HepG2 (cell line): ENCODE results near the gene ENTREP1. TPM values are rescaled to one million over a fixed set of nuclear protein-coding genes. Genes with fewer than 3 reads are reported as not detected.

Experiments
- ATAC-seq: fragments of 200-7000 bp; cut with Tn5 transposase; 3 replicates; pipeline ENCODE4 v1.9.1; 2020; ENCODE audit warnings: mild to moderate bottlenecking, moderate library complexity
- BruUV-seq: library from RNA; stranded (reverse); fragments of 400-500 nt; replicated peaks from 2 replicates; lab custom pipeline; 2021; lab: Mats Ljungman, UMichigan
- CTCF ChIA-PET: fragments of 300-600 bp; formaldehyde crosslinking; extraction: SDS; loops from one replicate; lab custom pipeline; 2021; ENCODE audit warnings: low total read pairs, inconsistent platforms, low intra/inter-chr PET ratio; lab: Yijun Ruan, JAX
- POLR2A ChIA-PET: fragments of 350-600 bp; sonication (Branson Sonifier 250); formaldehyde crosslinking; loops from one replicate; lab custom pipeline; 2020; ENCODE audit warnings: antibody characterized with exemption, inconsistent platforms; lab: Yijun Ruan, JAX
- DNase-seq: peaks from one replicate; pipeline ENCODE4 v3.0.0-alpha.2; 2015; ENCODE audit warnings: low spot score
- FAIRE-seq: peaks from 3 replicates; lab custom pipeline; 2011; peaks lifted over from hg19 to GRCh38; lab: Jason Lieb, UNC
- H2AFZ ChIP-seq: one replicate; pipeline ENCODE4 v1.6.1; 2011; ENCODE audit warnings: low read length, inconsistent platforms
- H3K27ac ChIP-seq: fragments of 300-600 bp; 3 replicates; pipeline ENCODE4 v1.8.0; 2011; ENCODE audit warnings: mixed run types, mild to moderate bottlenecking, mixed read lengths, low read length, inconsistent platforms; ENCODE audit not compliant: insufficient read depth; ENCODE audit errors: extremely low read length
- H3K27me3 ChIP-seq, 2 experiments: fragments of 200-600 bp in 1 of 2; 2 replicates in 1 of 2; 3 replicates in 1 of 2; pipeline versions ENCODE4 v1.6.0 to v1.8.0; 2011; ENCODE audit warnings: low read length in 2 of 2, mild to moderate bottlenecking in 2 of 2, moderate library complexity in 2 of 2, inconsistent platforms in 1 of 2; ENCODE audit not compliant: insufficient read depth in 2 of 2, control insufficient read depth in 1 of 2
- H3K36me3 ChIP-seq, 2 experiments: fragments of 200-600 bp in 1 of 2; replicated peaks in 1 of 2; 2 replicates in 1 of 2; 3 replicates in 1 of 2; pipeline versions ENCODE4 v1.5.1 to v1.8.0; 2011; ENCODE audit warnings: low read length in 2 of 2, inconsistent platforms in 1 of 2; ENCODE audit not compliant: insufficient read depth in 2 of 2, control insufficient read depth in 1 of 2
- H3K4me1 ChIP-seq: 2 replicates; pipeline ENCODE4 v1.5.1; 2012; ENCODE audit warnings: low read length, inconsistent platforms; ENCODE audit not compliant: insufficient read depth
- H3K4me2 ChIP-seq: 2 replicates; pipeline ENCODE4 v1.6.0; 2011; ENCODE audit warnings: low read depth, low read length, inconsistent platforms
- H3K4me3 ChIP-seq, 3 experiments: fragments of 200-600 bp in 1 of 3; sonication (generic), shearing (Covaris generic) in 1 of 3; replicated peaks in 1 of 3; 2 replicates each; pipeline ENCODE4 v1.5.1; 2011 to 2016; ENCODE audit warnings: low read length in 3 of 3, inconsistent platforms in 2 of 3, low read depth in 2 of 3, mild to moderate bottlenecking in 2 of 3, control low read depth in 1 of 3, mixed read lengths in 1 of 3; ENCODE audit not compliant: insufficient read depth in 1 of 3
- H3K79me2 ChIP-seq: one replicate; pipeline ENCODE4 v1.6.1; 2011; ENCODE audit warnings: low read length, inconsistent platforms; ENCODE audit not compliant: insufficient read depth
- H3K9ac ChIP-seq: 2 replicates; pipeline ENCODE4 v1.6.0; 2011; ENCODE audit warnings: mild to moderate bottlenecking, low read depth, low read length, inconsistent platforms; ENCODE audit not compliant: insufficient read depth
- H3K9me3 ChIP-seq: 2 replicates; pipeline ENCODE4 v1.5.1; 2012; ENCODE audit warnings: mild to moderate bottlenecking, low read length
- H4K20me1 ChIP-seq: 2 replicates; pipeline ENCODE4 v1.6.0; 2011; ENCODE audit warnings: inconsistent platforms, mild to moderate bottlenecking, low read length, moderate library complexity; ENCODE audit not compliant: insufficient read depth
- CBX2 ChIP-seq, 2 experiments: fragments of 200-600 bp in 1 of 2; sonication (generic); formaldehyde crosslinking in 1 of 2; IDR thresholded peaks; 2 replicates each; pipeline versions ENCODE4 v1.7.0 to v1.8.1; 2018 to 2022; ENCODE audit warnings: low read depth in 2 of 2, low read length in 1 of 2, mild to moderate bottlenecking in 1 of 2, missing genetic modification reagents in 1 of 2
- EZH2 ChIP-seq: conservative IDR thresholded peaks from 2 replicates; pipeline ENCODE4 v1.6.1; 2012; ENCODE audit warnings: mild to moderate bottlenecking, low read depth, low read length, moderate library complexity
- NCOA1 ChIP-seq: sonication (generic); formaldehyde crosslinking; IDR thresholded peaks from 2 replicates; pipeline ENCODE4 v1.9.0; 2021; ENCODE audit warnings: missing genetic modification reagents
- TEAD3 ChIP-seq: optimal IDR thresholded peaks from 2 replicates; pipeline ENCODE3; 2016; ENCODE audit warnings: borderline replicate concordance
- ZFP90 ChIP-seq: sonication (generic); formaldehyde crosslinking; IDR thresholded peaks from 2 replicates; pipeline ENCODE4 v1.8.0; 2022; ENCODE audit warnings: missing genetic modification reagents, mild to moderate bottlenecking, inconsistent platforms, borderline replicate concordance
- ZNF24 ChIP-seq: fragments of 450-650 bp; IDR thresholded peaks from 2 replicates; pipeline ENCODE4 v1.6.1; 2017; ENCODE audit warnings: antibody characterized with exemption, mild to moderate bottlenecking
- WGBS: methylation state at CpG from one replicate; pipeline ENCODE4 v1.1.6; 2017; ENCODE audit warnings: low lambda C conversion rate; 5-methylcytosine and 5-hydroxymethylcytosine counted together
- in situ Hi-C: cut with HindIII; loops from 2 replicates; pipeline ENCODE4 v1.10.0; 2017; ENCODE audit warnings: low pct_unique_long_range_greater_than_20kb; ENCODE audit not compliant: extremely low pct_ligation_motif_present
- intact Hi-C: fragments of 100-400 bp; cut with micrococcal nuclease; formaldehyde crosslinking; loops from one replicate; pipeline ENCODE4 v1.10.0; 2022; ENCODE audit not compliant: unreplicated experiment
- polyA plus RNA-seq, 8 experiments: library from polyadenylated mRNA; depleted of rRNA in 3 of 8; stranded (reverse) in 7 of 8; unstranded in 1 of 8; fragments of >200 nt; fragmentation: Illumina TruSeq in 4 of 8; extraction: Trizol in 4 of 8; gene quantifications; 2 replicates each; pipeline versions ENCODE4 v1.2.1 to v1.2.3, GENCODE V29; 2011 to 2016; ENCODE audit warnings: low read depth in 4 of 8, missing spikeins in 1 of 8, mixed read lengths in 1 of 8; ENCODE audit not compliant: insufficient read depth in 1 of 8
- total RNA-seq, 5 experiments: library from RNA; depleted of rRNA; stranded (reverse); fragments of >200 nt; fragmentation: Illumina TruSeq; extraction: Trizol; gene quantifications; 2 replicates each; pipeline ENCODE4 v1.2.3, GENCODE V29; 2016; ENCODE audit warnings: low read depth in 1 of 5
- TF ChIP-seq, protein P1 (sequence below): sonication (generic); formaldehyde crosslinking; IDR thresholded peaks from 2 replicates; pipeline ENCODE4 v1.9.0; 2022; ENCODE audit warnings: missing genetic modification reagents, mild to moderate bottlenecking, borderline replicate concordance
- TF ChIP-seq, protein P2 (sequence below): sonication (generic); formaldehyde crosslinking; IDR thresholded peaks from 2 replicates; pipeline ENCODE4 v1.9.0; 2021; ENCODE audit warnings: missing genetic modification reagents, borderline replicate concordance
- TF ChIP-seq, protein P3 (sequence below): sonication (generic); formaldehyde crosslinking; IDR thresholded peaks from 2 replicates; pipeline ENCODE4 v1.5.0; 2020; ENCODE audit warnings: missing genetic modification reagents

ENTREP1 gene
- total and polyA plus RNA-seq, 2 of the 13 experiments (the other 11 are each of a cell fraction or from before 2014, with no cell fraction given) = not detected

DNA sequence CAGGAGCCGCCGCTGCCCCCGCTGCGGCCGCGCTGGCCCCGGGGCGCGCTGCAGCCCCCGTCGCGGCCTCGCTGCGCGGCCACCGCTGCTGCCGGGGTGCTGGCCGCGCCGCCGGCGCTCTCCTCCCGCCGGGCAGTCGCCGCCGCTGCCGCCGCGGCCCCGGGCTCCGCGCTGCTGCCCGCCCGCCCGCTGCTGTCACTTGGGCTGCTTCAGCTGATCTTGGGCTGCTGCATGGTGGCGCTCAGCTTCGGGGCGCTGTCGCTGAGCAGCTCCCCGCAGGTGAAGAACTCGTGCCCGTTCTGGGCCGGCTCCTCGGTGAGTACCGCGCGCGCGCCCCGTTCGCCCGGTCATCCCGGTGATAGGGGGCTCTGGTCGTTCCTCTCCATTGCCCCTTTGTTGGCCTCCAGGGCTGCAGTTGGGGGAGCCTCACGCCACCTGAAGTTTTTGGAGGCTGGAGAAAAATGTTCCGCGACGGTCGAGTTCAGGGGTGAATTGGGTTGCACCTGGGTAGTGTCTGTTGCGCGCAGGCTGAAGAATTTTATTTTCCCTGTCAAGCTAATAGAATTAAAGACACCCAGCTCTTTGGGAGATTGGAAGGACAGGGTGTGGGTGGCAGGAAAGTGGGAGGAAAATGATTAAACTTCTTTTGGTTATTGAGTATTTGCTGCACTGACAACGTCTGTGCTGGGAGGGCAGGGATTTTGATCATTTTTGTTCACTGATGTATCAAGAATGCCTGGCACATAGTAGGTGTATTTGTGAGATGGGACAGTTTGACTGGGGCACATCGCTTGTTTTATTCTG, 596 bp downstream of the ENTREP1 start:
- WGBS = 35% methylated on average over 11 of the region's 64 CpGs
- ATAC-seq (peak; percentile 71), FAIRE-seq (no peak), DNase-seq (no peak)
- Histone ChIP-seq H3K9me3 (no peaks in the 10 kb centered on the region), H3K4me3 (peak overlapping the region; percentile 40 to 57 (median 42); a peak in 4 of 6 replicates), H2AFZ (no peak overlapping the region), H3K36me3 (no peaks in the 10 kb centered on the region), H3K79me2 (no peaks in the 10 kb centered on the region), H3K9ac (no peak overlapping the region), H4K20me1 (0 out of 2 replicates have a peak, but pooled peaks cover 4% of the 10 kb centered on the region), H3K27ac (no peak overlapping the region), H3K27me3 (peaks cover 7 to 50% of the 10 kb centered on the region in 2 experiments; a peak in 4 of 5 replicates), H3K4me1 (peaks cover 8% of the 10 kb centered on the region), H3K4me2 (peak overlapping the region; percentile 73)
- TF ChIP-seq CBX2 (IDR thresholded peaks at IDR 0.05; ENCODE audit: low read depth, low read length) (0 out of 2 replicates have a peak, but pooled peaks have one; percentile 22), CBX2 (CRISPR knock-in tag; IDR thresholded peaks at IDR 0.05; ENCODE audit: low read depth) (no peak), EZH2 (peak; percentile 78; the same call in 1 of the 2 replicates), TEAD3 (no peak)
- in situ Hi-C loops = no loop called here
- intact Hi-C loops = no loop called here
- ChIA-PET POLR2A (no interaction called here), CTCF (no interaction called here)
- BruUV-seq = no TSS peak

DNA sequence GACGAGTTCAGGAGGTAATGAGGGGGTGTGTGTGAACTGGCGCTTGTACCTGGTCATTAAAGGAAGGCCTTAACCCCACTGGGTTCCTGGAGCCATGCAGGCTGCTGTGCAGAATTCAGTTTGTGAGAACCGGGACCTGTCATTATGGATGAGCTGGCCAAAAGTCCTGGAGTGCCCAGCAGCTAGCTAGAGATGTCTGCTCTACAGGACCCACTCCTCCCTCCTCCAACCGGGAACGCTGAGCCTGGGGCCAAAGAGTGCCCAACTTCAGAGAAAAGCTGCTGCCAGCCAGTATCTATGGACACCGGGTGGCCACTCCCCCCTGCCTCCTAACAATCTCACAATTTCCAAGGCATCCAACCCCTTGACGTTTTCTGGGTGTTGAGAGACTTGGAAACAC, 1.2 kb downstream of the ENTREP1 start:
- TF ChIP-seq ZNF24 (no peak), ZFP90 (CRISPR knock-in tag) (no peak), EZH2 (0 out of 2 replicates have a peak, but pooled peaks have one; percentile 1), NCOA1 (CRISPR knock-in tag) (no peak)
- TF ChIP-seq, protein P1, sequence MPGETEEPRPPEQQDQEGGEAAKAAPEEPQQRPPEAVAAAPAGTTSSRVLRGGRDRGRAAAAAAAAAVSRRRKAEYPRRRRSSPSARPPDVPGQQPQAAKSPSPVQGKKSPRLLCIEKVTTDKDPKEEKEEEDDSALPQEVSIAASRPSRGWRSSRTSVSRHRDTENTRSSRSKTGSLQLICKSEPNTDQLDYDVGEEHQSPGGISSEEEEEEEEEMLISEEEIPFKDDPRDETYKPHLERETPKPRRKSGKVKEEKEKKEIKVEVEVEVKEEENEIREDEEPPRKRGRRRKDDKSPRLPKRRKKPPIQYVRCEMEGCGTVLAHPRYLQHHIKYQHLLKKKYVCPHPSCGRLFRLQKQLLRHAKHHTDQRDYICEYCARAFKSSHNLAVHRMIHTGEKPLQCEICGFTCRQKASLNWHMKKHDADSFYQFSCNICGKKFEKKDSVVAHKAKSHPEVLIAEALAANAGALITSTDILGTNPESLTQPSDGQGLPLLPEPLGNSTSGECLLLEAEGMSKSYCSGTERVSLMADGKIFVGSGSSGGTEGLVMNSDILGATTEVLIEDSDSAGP = no peak
- TF ChIP-seq, protein P2, sequence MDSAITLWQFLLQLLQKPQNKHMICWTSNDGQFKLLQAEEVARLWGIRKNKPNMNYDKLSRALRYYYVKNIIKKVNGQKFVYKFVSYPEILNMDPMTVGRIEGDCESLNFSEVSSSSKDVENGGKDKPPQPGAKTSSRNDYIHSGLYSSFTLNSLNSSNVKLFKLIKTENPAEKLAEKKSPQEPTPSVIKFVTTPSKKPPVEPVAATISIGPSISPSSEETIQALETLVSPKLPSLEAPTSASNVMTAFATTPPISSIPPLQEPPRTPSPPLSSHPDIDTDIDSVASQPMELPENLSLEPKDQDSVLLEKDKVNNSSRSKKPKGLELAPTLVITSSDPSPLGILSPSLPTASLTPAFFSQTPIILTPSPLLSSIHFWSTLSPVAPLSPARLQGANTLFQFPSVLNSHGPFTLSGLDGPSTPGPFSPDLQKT (CRISPR knock-in tag) = no peak
- TF ChIP-seq, protein P3, sequence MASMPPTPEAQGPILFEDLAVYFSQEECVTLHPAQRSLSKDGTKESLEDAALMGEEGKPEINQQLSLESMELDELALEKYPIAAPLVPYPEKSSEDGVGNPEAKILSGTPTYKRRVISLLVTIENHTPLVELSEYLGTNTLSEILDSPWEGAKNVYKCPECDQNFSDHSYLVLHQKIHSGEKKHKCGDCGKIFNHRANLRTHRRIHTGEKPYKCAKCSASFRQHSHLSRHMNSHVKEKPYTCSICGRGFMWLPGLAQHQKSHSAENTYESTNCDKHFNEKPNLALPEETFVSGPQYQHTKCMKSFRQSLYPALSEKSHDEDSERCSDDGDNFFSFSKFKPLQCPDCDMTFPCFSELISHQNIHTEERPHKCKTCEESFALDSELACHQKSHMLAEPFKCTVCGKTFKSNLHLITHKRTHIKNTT (CRISPR knock-in tag) = no peak
- POLR2A ChIA-PET = no interaction called here
- FAIRE-seq (no peak), DNase-seq (no peak), ATAC-seq (no peak)
- intact Hi-C loops = no loop called here
- CTCF ChIA-PET = no interaction called here
- Histone ChIP-seq H3K36me3 (no peaks in the 10 kb centered on the region), H3K27ac (no peak overlapping the region), H3K4me3 (no peak overlapping the region), H3K27me3 (peaks cover 7 to 48% of the 10 kb centered on the region in 2 experiments; a peak in 4 of 5 replicates), H3K4me2 (no peak overlapping the region), H2AFZ (no peak overlapping the region), H4K20me1 (0 out of 2 replicates have a peak, but pooled peaks cover 4% of the 10 kb centered on the region), H3K79me2 (no peaks in the 10 kb centered on the region), H3K9ac (no peak overlapping the region), H3K4me1 (peaks cover 8% of the 10 kb centered on the region), H3K9me3 (no peaks in the 10 kb centered on the region)
- no TSS peak for BruUV-seq
- in situ Hi-C loops = no loop called here
- WGBS = 18% methylated on average over 7 of the region's 7 CpGs
